PFSK-1 (cell line): ENCODE data around the gene TPCN1.
A peak's percentile ranks its signal among the peaks of the same experiment; 100 is the strongest.

Experiments
- FOXP2 ChIP-seq: optimal IDR thresholded peaks from 2 replicates; pipeline ENCODE3; 2011; ENCODE audit warnings: borderline replicate concordance, control low read depth, inconsistent platforms; ENCODE audit not compliant: insufficient read depth; ENCODE audit errors: extremely low read length, extremely low read depth
- POLR2AphosphoS5 ChIP-seq: IDR thresholded peaks from 2 replicates; pipeline ENCODE4 v1.6.1; 2012; ENCODE audit warnings: low read depth, mild to moderate bottlenecking, control low read depth, low read length, moderate library complexity
- SIN3A ChIP-seq: IDR thresholded peaks from 2 replicates; pipeline ENCODE4 v1.6.1; 2012; ENCODE audit warnings: mild to moderate bottlenecking, low read length, moderate library complexity, borderline replicate concordance; ENCODE audit not compliant: insufficient read depth
- TAF1 ChIP-seq: IDR thresholded peaks from 2 replicates; pipeline ENCODE4 v1.6.1; 2012; ENCODE audit warnings: low read length, control low read depth, borderline replicate concordance; ENCODE audit not compliant: insufficient read depth
- TF ChIP-seq, protein P1 (sequence below), 2 experiments: IDR thresholded peaks; 2 replicates each; pipeline versions ENCODE4 v1.6.1 to v1.8.0; 2011 to 2012; ENCODE audit warnings: low read depth in 2 of 2, low read length in 2 of 2, control low read depth in 1 of 2, inconsistent platforms in 1 of 2, mild to moderate bottlenecking in 1 of 2, moderate library complexity in 1 of 2; ENCODE audit not compliant: insufficient read depth in 1 of 2

Gene TPCN1

DNA sequence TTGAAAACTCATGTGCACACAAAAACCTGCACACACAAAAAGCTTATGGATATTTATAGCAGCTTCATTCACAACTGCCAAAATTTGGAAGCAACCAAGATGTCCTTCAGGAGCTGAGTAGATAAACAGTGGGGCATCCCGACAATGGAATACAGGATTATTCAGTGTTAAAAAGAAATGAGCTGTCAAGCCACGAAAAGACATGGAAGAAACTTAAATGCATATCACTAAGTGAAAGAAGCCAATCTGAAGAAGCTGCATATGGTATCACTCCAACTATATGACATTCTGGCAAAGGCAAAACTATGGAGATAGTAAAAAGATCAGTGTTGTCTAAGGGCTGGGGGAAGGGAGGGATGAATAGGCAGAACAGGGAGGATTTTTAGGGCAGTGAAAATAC is 5.2 kb upstream of the TPCN1 start:
- no peak for TF ChIP-seq FOXP2
- TF ChIP-seq POLR2AphosphoS5, result no peak

GRCh38 chr12:113220593-113221180 is 577 bp upstream of the TPCN1 start:
- TF ChIP-seq, protein P1, sequence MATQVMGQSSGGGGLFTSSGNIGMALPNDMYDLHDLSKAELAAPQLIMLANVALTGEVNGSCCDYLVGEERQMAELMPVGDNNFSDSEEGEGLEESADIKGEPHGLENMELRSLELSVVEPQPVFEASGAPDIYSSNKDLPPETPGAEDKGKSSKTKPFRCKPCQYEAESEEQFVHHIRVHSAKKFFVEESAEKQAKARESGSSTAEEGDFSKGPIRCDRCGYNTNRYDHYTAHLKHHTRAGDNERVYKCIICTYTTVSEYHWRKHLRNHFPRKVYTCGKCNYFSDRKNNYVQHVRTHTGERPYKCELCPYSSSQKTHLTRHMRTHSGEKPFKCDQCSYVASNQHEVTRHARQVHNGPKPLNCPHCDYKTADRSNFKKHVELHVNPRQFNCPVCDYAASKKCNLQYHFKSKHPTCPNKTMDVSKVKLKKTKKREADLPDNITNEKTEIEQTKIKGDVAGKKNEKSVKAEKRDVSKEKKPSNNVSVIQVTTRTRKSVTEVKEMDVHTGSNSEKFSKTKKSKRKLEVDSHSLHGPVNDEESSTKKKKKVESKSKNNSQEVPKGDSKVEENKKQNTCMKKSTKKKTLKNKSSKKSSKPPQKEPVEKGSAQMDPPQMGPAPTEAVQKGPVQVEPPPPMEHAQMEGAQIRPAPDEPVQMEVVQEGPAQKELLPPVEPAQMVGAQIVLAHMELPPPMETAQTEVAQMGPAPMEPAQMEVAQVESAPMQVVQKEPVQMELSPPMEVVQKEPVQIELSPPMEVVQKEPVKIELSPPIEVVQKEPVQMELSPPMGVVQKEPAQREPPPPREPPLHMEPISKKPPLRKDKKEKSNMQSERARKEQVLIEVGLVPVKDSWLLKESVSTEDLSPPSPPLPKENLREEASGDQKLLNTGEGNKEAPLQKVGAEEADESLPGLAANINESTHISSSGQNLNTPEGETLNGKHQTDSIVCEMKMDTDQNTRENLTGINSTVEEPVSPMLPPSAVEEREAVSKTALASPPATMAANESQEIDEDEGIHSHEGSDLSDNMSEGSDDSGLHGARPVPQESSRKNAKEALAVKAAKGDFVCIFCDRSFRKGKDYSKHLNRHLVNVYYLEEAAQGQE (IDR thresholded peaks at IDR 0.05; ENCODE audit: insufficient read depth in 1 of 2, low read depth in 2 of 2, low read length in 2 of 2), result no peak
- no peak for TF ChIP-seq FOXP2
- no peak for TF ChIP-seq POLR2AphosphoS5
- no peak for TF ChIP-seq SIN3A

- TF ChIP-seq TAF1 (no peak), SIN3A (no peak), POLR2AphosphoS5 (no peak), FOXP2 (no peak)
- TF ChIP-seq, protein P1 (IDR thresholded peaks at IDR 0.05; ENCODE audit: insufficient read depth in 1 of 2, low read depth in 2 of 2, low read length in 2 of 2), result no peak
Measured at GRCh38 chr12:113221997-113222729, 899 bp downstream of the TPCN1 start.

DNA sequence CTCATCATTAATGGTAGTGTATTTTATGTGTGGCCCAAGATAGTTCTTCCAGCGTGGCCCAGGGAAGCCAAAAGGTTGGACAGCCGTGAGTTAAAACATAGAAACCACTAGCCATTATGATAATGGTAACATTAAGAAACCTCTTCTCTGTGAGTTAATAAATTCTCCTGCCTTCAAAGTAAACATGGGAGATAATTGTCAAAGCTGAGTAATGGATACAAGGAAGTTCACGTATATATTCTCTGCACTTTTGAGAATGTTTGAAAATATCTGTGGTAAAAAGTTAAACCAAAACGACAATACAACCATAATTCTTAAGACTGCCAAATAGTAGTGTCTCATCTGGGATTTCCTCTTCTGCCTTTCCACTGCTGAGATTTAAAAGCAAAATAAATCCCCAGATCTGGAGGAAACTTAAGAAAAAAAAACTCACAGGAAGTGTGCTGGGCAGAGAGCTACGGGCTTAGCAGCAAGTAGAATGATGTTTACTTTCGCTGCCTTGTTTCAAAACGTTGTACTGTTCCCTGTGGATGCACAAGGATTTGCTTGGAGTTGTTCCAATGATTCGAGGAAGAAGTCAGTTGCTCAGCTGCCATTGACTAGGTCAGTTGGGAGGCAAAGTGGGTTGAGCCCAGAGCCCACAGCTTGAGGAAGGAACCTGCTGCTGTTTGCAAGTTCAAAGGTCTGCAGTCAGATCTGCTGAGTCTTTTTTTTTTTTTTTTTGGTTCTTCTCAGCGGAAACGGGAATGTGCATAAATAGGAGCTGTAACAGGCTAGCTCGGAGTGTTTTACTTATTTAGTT is 1.7 kb downstream of the TPCN1 start:
- TF ChIP-seq TAF1 (no peak; the same call in 1 of the 2 replicates), SIN3A (peak; percentile 90; the same call in 1 of the 2 replicates), POLR2AphosphoS5 (peak; percentile 70; the same call in 1 of the 2 replicates)
- TF ChIP-seq, protein P1 (IDR thresholded peaks at IDR 0.05; ENCODE audit: insufficient read depth in 1 of 2, low read depth in 2 of 2, low read length in 2 of 2), result peak in 1 of 2 experiments; percentile 50; a peak in 1 of 4 replicates

GRCh38 chr12:113224955-113225354 is 3.7 kb downstream of the TPCN1 start:
- no peak for TF ChIP-seq SIN3A

DNA sequence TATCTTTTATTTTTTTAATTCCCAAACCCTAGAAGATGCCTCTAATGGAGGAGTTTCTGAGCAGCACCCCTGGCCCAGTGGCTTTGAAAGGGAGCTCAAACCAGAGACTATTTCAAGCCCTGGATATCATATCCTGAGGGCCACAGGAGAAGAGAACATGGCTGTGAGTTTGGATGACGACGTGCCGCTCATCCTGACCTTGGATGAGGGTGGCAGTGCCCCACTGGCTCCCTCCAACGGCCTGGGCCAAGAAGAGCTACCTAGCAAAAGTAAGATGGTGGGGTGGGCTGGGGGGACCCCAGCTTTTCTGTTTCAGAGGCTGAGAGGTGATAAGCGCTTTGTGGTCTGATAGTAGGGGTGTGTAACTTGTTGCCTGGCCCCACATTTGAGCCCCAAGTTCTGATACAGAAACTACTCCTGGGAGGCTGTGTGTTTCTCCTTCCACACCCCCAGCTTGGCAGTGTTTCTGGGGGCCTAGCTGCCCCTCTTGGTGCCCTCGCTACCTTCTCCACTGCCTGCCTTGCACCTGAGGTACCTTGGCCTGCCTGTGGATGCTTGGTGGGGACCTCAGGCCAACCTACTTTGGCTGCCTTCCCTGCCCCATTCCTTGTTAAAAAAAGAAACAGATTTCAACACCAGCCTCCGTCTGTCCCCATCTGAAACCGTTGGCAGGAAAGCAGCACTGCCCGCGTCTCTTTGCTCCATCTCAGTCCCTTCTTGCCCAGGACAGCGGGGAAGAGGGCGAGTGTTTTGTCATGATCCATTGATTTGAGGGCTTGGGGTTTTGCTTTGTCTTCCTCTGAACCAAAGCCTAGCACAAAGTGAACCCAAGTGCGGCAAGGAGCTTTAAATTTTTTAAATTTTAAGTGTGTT is 5.7 kb downstream of the TPCN1 start:
- TF ChIP-seq TAF1 (no peak), SIN3A (no peak), POLR2AphosphoS5 (no peak), FOXP2 (no peak)
- TF ChIP-seq, protein P1 (IDR thresholded peaks at IDR 0.05; ENCODE audit: insufficient read depth in 1 of 2, low read depth in 2 of 2, low read length in 2 of 2), result no peak
